Urothelium cell line (cell line): ENCODE data around the gene FBXL4.

Experiments used
- DNase-seq: peaks from one replicate; pipeline ENCODE4 v3.0.0; 2011; ENCODE audit warnings: low spot score, mixed read lengths
- FAIRE-seq: peaks from 2 replicates; lab custom pipeline; 2011; peaks lifted over from hg19 to GRCh38; lab: Jason Lieb, UNC

Gene FBXL4

GRCh38 chr6:98894810-98895209 lies 52.9 kb downstream of the FBXL4 start:
- FAIRE-seq (no peak), DNase-seq (no peak)

GRCh38 chr6:98887650-98888049 lies 60.1 kb downstream of the FBXL4 start:
- no peak for DNase-seq

GRCh38 chr6:98885330-98885729 lies 62.4 kb downstream of the FBXL4 start:
- FAIRE-seq: no peak

More at GRCh38 chr6:98887650-98888049, 60.1 kb downstream of the FBXL4 start:
- FAIRE-seq: no peak

GRCh38 chr6:98880486-98880885 lies 67.3 kb downstream of the FBXL4 start:
- DNase-seq (no peak), FAIRE-seq (no peak)

More at GRCh38 chr6:98885330-98885729, 62.4 kb downstream of the FBXL4 start:
- no peak for DNase-seq

GRCh38 chr6:98877250-98877649 lies 70.5 kb downstream of the FBXL4 start:
- DNase-seq (no peak), FAIRE-seq (no peak)

GRCh38 chr6:98875375-98875774 lies 72.4 kb downstream of the FBXL4 start:
- FAIRE-seq (no peak), DNase-seq (no peak)

GRCh38 chr6:98871821-98872220 lies 75.9 kb downstream of the FBXL4 start:
- FAIRE-seq: no peak
- DNase-seq: no peak

- no peak for DNase-seq
- FAIRE-seq: no peak
Observed at GRCh38 chr6:98871057-98871456, 76.7 kb downstream of the FBXL4 start.

GRCh38 chr6:98864497-98864896 lies 83.2 kb downstream of the FBXL4 start:
- no peak for DNase-seq
- FAIRE-seq: no peak

- DNase-seq (no peak), FAIRE-seq (no peak)
Observed at GRCh38 chr6:98848539-98849242, 99.1 kb downstream of the FBXL4 start.

GRCh38 chr6:98847779-98848538 lies 99.8 kb downstream of the FBXL4 start:
- FAIRE-seq (no peak), DNase-seq (no peak)

GRCh38 chr6:98847416-98847778 lies 100.3 kb downstream of the FBXL4 start:
- FAIRE-seq (no peak), DNase-seq (no peak)

- no peak for FAIRE-seq
Observed at GRCh38 chr6:98846021-98846380, 101.7 kb downstream of the FBXL4 start.

GRCh38 chr6:98845211-98846020 lies 102.3 kb downstream of the FBXL4 start:
- DNase-seq: peak; percentile 70
- FAIRE-seq: no peak

More at GRCh38 chr6:98846021-98846380, 101.7 kb downstream of the FBXL4 start:
- no peak for DNase-seq

- FAIRE-seq: no peak
- no peak for DNase-seq
Observed at GRCh38 chr6:98844244-98845210, 103.2 kb downstream of the FBXL4 start.

GRCh38 chr6:98843271-98844243 lies 104.2 kb downstream of the FBXL4 start:
- DNase-seq: no peak
- FAIRE-seq: no peak

- FAIRE-seq: no peak
Observed at GRCh38 chr6:98842342-98843180, 105.2 kb downstream of the FBXL4 start.

GRCh38 chr6:98841621-98842341 lies 106.0 kb downstream of the FBXL4 start:
- DNase-seq (no peak), FAIRE-seq (no peak)

More at GRCh38 chr6:98842342-98843180, 105.2 kb downstream of the FBXL4 start:
- DNase-seq: no peak
